Epithelial cell of proximal tubule (primary cell): ENCODE results near the gene F8. TPM values are rescaled to one million over a fixed set of nuclear protein-coding genes. Genes with fewer than 3 reads are reported as not detected.

ENCODE experiments used
- DNase-seq: peaks from one replicate; pipeline ENCODE4 v3.0.0-alpha.2; 2011; ENCODE audit warnings: low read depth
- H3K4me3 ChIP-seq: 2 replicates; pipeline ENCODE4 v1.5.1; 2011; ENCODE audit warnings: low read depth, mild to moderate bottlenecking, low read length
- CTCF ChIP-seq: conservative IDR thresholded peaks from 2 replicates; pipeline ENCODE4 v1.5.1; 2012; ENCODE audit warnings: low read depth, mild to moderate bottlenecking, low read length
- total RNA-seq: library from RNA; depleted of rRNA; stranded (reverse); fragments of >200 nt; gene quantifications from 2 replicates; pipeline ENCODE4 v1.2.3, GENCODE V29; 2015

F8 gene
- total RNA-seq, 1 donor from 2014 or later: 2.5 TPM

- no peak for TF ChIP-seq CTCF
- DNase-seq: no peak
- peak within 1 kb of the TSS; percentile 71 for H3K4me3 ChIP-seq
Measured at GRCh38 chrX:154804957-154805695, 217.4 kb downstream of the F8 start, which contains the start of gene MPP1. MPP1 (minus strand) TSS chrX:154805485; CDS start chrX:154805373, 112 bp downstream.

- no peak for TF ChIP-seq CTCF
- H3K4me3 ChIP-seq: peak overlapping the region; percentile 71
- no peak for DNase-seq
Measured at GRCh38 chrX:154804261-154804956, 218.1 kb downstream of the F8 start.

GRCh38 chrX:154802947-154803346 is 219.6 kb downstream of the F8 start:
- no peak overlapping the region for H3K4me3 ChIP-seq
- no peak for TF ChIP-seq CTCF
- DNase-seq: no peak

- no peak overlapping the region for H3K4me3 ChIP-seq
- TF ChIP-seq CTCF: no peak
- no peak for DNase-seq
Measured at GRCh38 chrX:154800478-154801210, 221.9 kb downstream of the F8 start.

GRCh38 chrX:154799556-154800348 is 222.8 kb downstream of the F8 start:
- no peak for TF ChIP-seq CTCF
- no peak for DNase-seq
- H3K4me3 ChIP-seq: no peak overlapping the region

- H3K4me3 ChIP-seq: no peak overlapping the region
- TF ChIP-seq CTCF: no peak
- DNase-seq: no peak
Measured at GRCh38 chrX:154797006-154797405, 225.5 kb downstream of the F8 start.
